NOMO-1 (cell line): ENCODE data around the gene CLNK.

Experiments
- DNase-seq, 2 experiments: peaks; one replicate each; lab custom pipeline; 2025; ENCODE audit not compliant: unreplicated experiment in 2 of 2; lab: John Stamatoyannopoulos, UW

The CLNK gene

DNA sequence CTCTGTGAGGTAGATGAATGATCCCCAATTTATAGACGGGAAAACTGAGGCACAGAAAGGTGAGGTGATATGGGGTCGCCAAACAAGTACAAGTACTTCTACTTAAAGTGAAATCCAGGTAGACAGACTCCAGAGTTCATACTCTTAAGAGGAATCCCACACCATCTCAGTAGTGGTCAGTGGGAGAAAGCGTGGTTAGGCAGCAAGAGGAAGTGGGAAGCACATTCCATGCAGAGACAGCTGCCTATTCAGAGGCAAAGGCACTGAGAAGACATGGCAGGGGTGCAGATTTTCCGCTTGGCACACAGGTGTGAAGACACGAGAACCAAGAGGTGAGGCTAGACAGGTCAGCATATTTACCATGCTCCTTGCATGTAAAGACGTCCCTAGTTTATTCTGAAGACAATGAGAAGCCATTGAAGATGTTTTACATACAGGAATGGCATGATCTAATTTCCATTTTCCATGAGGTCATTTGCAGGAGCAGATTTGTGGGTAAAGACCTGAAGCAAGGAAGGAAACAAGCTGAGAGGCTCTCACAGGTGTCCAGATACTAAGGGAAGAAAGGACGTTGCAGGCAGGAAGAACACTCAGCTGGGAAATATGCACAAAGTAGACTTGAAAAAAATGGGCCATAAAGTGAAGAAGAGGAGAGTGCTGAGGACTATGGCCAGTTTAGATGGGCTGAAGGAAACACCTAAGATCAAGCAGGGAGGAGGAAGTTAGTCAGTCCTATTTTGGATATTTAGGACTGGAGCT is 17.3 kb upstream of the CLNK start:
- no peak for DNase-seq

DNA sequence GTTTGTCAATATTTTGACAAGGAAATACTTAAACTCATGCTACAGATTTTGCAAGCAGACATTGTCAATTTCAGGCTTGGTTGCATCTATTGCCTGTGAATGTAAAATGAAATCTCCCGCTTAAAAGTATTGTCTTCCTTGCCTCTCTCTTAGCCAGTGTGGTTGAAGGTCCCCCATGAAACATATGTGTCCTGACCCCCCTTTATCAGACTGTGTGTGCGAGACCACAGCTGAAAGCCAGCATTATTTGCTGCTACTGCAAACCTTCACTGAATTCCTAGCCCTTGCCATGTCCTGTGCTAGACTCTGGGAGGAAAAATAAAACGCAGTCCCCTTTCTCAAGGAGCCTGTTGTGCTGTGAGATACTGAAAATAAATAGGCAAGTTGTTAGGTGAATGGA is 16.6 kb upstream of the CLNK start:
- no peak for DNase-seq

DNA sequence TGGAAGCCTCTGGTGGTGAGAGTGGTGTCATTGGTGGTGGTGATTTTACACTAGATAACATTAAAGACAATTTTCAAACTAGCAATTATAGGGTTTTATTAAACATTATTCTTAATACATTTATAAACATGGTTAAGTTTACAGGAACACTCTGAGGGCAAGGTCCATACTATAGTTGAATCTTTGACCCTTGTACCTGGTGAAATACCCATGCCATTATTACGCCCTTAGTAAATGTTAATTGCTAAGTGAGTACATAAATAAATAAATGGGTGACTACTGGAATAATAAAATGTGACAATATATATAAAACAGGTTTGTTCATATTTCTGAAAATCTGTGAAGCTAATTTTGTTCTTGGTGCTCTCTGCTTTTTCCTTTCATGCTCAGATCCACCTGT is 13.6 kb upstream of the CLNK start:
- DNase-seq, result no peak

DNA sequence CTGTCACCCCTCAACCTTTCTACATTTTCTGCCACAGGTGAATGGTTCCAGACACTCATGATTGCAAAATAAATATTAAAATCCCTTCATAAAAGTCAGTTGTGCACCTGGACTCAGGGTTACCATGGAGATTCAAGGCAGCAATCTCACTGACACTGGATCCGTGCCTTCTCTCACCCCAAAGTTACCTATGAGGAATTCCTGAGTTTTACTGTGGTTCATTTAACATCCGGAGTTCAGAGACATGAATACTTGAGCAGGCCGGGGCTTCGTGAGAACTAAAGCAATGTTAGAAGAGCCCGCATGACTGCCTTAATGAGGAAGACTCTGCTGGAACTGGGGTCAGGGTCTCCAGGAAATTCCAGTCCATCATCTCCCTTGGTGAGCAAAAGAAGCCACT is 12.5 kb upstream of the CLNK start:
- no peak for DNase-seq

DNA sequence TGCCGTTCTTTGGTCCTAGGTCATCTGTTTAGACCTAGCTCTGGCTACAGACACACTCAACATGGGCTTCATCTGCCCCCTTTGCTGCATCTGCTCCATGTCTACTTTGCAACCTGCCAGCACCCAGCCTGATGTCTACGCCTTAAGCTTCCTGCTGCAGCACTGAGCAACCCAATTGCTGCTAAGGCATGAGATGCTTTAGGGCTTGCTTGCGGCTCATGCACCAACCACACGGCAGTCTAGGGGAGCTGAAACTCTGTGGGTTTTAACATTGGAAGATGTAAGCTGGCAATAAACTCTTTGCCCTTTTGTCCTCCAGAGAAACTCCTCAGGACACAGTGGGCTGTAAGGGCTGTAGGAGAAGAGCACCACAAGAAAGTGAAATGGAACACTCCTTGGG is 11.7 kb upstream of the CLNK start:
- DNase-seq, result no peak

DNA sequence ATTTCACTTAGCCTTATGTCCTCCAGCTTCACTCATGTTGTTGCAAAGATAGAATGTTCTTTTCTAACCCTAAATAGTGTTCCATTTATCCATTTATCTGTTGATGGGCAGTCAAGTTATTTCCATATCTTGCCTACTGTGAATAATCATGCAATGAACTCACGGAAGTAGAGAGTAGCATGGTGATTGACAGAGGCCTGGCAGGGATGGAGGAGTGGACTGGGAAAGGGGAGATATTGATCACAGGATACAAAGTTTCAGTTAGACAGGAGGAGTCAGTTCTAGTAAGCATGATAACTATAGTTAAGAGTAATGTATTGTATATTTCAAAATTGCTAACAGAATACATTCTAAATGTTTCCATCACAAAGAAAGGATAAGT is 10.3 kb upstream of the CLNK start:
- no peak for DNase-seq

DNA sequence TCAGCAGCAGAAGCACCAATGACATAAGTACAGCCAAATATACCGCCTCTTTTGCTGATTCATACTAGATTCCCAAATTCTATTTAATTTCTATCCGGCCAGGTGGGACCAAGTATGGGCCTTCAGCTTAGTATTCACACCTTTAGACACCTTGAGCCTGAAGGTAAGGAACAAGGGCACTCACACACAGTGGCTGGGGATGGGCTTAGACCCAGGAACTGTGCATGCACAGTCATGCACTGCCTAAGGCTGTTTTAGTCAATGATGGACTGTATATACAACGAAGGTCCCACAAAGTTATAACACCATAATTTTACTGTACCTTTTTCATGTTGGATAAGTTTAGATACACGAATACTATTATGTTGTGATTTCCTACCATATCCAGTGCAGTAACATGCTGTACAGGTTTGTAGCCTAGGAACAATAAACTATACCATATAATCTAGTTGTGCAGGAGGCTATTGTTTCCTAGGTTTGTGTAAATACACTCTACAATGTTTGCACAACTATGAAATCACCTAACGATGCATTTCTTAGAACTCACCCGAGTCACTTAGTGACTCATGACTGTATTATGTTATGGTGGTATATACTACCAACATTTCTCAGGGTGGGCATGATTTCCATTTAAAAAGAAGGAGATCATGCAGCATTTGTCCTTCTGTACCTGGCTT is 9.7 kb upstream of the CLNK start:
- DNase-seq, result no peak

DNA sequence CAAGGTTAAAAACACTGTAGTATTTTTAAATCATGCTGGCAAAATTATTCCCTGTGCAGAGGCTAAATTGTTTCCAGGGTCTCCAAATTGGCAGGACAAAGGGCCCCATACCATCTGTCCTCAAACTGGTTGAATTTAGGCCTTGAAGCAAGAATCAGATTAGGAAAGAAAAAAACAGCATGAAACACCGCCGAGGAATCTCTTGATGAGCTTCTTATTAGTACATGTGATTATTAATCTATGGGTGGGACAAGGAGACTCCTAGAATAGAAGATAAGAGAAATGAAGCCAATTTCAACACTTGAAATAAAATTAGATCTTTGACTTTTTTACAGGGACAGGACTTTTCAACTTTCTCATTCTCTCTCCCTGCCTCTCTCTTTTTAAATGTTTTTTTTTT is 7.1 kb upstream of the CLNK start:
- DNase-seq, result no peak

DNA sequence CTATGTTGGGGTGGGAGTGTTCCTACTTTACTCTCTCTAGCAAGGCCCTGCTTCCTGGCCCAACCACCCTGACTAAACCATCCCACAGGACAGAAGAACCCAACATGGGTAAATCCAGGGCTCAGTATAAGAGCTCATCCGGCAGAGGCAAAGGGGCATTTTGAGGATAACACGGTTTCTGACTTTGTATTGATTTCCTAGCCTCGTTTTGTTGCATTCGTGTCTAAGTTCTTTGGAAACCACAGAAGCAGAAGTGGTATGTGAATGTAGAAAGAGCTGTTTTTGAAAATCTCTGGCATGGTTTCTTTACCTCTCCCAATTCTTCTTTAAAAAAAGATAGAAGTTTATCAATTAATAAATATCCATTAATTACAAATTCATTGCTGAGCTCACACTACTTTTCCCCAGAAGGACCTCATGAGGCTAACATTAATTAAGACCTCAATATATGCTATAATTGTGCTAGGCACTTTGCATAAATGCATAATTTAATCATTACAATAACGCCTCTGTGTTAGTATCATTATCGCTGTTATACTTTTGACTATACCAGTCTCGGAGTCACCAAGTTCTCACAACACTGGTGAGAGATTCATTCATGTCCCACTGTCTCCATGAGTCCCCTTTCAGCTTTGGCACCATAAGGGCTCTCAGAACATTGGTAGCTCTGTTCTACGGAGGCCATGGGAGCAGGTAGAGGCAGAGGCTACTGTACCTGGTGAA is 5.8 kb upstream of the CLNK start:
- peak; percentile 43 to 89 for DNase-seq

DNA sequence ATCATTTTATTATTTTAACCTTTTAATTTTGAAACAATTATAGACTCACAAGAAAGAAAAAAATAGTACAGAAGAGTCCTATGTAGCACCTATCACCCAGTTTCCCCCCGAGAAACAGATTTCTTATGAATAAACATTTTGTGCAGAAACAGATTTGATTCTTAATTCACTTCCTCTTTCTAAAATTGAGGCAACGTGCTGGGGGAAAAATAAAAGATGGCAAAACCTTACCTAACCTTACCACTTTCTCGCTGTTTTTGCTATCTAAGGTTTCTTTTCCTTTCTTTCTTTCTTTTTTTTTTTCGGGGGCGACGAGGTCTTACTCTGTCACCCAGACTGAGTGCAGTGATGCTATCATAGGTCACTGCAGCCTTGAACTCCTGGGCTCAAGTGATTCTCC is 4.3 kb upstream of the CLNK start:
- DNase-seq, result peak in 1 of 2 experiments; percentile 62

DNA sequence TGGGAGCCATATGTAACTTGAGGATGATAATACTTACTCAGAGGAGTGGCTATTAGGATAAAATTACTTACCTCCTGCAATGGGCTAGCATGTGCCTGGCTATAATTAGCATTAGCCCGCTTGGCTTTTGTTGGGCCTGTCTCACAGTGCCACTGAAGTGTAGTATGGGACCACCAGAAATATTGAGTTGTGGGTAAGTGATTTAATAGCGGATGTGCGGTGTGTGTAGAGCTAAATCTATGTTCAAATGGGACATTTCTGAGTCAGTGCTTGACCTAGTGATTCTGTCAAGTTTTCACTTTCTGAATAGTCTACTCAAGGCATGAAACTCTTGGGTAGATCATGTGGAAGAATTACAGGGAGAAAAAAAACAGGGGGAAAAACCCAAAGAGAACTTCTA is 3.5 kb upstream of the CLNK start:
- DNase-seq, result no peak

DNA sequence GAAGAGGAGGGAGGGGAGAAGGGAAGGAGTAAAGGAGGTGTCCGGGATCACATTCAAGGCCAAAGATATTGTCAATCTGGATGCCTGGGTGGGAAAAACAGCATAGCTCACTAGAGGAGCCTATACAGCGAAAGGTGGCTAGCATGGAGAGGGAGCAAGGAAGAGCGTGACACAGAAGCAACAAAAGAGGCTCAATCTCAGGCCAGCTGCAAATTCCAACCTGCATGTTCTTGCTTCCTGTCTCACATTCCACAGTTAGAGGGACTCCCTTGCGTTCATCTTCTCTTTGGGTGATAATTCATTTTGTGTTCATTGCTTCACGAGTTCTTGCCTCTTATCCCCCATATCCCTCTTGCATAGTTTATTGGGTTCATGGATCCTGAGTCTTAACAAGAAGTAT is 3.0 kb upstream of the CLNK start:
- DNase-seq, result no peak

DNA sequence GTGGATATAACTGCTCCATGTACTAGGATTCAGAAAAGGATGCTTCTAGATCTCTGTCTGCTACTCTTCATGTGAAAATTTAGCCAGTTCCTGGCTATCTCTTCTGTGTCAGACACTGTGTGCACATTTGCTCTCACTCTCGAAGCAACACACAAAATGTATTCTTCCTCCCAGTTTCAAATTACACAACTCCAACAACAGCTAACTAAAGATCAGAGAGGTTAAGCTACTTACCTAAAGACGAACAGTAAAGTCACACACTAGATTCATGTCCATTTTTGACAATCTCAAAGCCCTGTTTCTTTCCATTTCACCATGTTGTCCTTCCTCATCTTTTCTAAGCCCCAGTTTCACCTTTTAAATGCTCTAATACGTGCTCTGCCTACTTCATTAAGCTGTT is 2.2 kb downstream of the CLNK start:
- DNase-seq, result no peak

DNA sequence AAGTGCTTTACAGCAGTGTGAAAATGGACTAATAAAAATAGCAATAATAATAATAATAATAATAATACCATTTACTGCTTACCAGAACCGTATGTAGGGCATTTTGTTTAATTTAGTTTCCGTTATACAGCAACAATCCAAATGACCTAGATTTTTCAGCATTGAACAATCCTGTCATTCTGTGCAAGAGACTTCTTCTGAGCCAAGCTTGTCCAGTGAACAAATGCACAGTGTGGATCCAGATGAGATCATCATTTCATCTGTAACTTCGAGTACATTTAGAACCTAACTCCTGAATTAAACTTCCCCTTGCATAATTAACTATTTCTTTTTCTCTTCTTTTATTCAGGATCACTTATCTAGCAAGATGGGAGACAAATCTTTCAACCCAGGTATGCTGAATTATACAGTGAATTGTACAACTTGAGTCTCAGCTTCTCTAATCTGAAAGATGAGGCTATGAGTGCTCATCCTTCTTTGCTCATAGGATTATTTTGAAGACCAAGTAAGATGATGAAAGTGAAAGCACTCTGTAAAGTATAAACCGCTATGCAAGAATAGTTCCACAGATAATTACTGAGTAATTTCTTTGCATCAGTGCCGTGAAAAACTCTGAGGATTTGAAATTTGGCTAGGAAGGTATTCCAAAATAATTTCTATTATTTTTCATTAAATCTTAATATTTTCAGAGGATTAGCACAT is 6.6 kb downstream of the CLNK start:
- no peak for DNase-seq

DNA sequence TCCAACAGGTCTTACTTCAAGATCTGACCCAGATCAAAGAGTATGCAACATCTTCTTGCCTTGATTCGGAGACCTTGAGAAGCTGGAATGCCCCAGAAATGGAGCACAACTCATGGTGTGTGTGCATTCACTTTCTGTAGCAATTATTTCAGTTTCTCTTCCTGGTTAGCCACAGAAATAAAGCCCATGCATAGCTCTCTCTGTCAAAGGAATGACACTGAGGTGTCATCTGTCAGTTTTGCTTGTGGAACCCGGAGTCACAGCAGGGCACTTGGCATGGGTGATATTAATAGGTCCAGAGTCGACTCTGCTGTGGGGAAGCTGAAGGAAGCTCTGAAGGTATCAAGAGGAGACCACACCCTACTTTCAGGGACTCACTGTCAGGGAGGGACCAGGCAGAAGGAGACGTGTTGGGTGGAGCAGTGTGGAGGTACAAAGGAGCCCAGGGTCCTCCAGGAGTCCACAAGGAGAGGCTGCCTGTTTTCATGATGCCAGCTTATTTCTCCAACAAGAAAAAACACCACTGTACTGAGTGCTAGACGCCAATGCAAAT is 10.7 kb downstream of the CLNK start:
- peak; percentile 10 for DNase-seq

DNA sequence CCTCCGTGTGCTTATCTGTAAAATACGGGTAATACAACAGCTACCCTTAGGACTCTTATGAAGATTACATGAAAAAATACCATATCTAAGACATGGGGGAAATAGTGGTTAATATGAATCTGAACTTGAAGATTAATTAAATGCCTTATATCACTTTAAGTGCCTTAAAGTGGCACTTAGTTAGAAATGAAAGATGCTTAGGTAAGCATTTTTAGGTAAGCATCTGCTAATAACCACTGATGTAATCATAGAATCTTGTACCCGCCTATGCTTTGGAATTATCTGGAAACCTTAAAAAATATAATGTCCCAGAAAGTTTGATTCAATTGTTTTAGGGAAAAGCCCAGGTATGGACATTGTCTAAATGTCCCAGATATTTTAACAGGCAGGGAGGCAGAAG is 12.2 kb downstream of the CLNK start:
- DNase-seq, result no peak

DNA sequence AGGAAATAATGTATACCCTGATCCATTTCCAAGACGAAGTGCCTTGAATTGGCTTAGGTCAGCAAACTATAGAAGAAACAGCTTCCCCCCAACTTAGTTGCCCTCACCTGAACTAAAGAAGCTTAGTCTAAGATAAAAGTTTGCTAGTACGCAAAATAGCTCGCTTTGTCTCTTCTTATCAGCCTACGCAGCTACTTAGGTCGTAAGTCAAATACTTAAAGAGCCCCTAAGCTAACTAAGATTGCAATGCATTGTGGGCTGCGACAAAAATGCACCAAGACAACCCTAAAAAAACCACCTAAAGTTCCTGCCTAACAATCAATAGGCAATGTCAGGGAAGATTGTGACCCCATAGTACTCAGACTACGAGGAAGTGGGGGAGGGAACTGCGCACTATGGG is 12.8 kb downstream of the CLNK start:
- DNase-seq, result no peak

DNA sequence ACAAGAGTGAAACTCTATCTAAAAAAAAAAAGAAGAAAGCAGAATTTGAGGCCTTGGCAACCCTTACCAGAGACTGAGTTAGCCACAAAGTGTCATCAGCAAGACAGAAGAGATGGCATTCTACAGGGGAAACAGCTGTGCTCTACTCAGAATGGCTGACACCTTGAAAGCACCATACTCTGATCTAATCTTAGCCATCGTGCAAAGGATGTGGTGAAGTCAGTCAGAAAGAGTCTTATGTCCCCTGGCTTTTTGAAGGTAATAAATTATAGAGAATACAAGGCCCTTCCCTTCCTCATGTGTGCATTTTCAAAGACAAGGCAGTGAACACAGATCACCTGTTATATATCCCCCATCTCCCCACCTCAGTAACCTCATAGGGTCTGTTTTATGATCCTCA is 13.2 kb downstream of the CLNK start:
- peak; percentile 10 to 76 for DNase-seq

DNA sequence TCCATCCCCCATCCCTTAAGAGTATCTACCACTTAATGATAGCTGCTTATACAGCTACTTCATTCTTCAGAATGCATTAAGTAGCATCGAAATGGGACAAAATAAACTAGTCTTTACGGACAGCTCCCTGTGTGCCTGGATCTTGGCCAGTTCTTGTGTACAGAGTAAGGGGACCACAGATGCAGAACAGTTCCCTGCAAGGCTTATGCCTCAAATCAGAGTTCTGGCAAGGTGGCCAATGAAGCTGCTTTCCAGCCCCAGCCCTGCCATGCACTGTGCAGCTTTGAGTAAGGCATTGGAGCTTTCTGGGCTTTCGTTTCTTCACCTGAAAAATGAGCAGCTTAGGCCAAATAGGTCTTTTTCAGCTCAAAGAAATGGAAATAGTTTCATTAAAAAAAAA is 14.2 kb downstream of the CLNK start:
- DNase-seq, result no peak

DNA sequence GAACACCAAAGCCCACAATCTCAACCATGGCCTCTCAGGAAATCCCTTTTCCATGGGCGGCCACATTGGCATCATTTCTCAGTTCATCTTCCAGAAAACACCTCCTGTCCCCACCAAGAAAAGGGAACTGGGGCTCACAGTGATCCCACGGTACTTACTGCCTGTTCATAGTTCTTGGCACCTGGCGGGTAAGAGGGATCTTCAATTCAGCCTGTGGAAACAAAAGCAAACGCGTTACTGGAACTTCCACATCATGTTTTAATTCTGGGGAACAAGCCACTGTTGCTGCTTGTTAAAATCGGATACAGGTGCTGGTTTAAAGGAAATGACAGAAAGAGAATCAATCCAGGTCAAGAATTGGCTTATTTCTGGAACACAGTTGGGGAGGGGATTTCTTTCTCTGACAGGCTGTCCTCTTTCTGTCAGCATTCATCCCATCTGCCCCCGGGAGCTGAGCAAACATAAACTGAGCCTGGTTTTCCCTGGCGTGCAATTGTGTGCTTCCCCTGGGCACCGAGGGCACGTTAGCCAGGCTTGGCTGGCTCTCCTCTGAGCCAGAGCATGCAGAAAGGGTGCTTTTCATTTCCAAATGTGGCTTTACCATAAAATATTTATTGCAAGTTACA is 16.8 kb downstream of the CLNK start:
- DNase-seq, result no peak

DNA sequence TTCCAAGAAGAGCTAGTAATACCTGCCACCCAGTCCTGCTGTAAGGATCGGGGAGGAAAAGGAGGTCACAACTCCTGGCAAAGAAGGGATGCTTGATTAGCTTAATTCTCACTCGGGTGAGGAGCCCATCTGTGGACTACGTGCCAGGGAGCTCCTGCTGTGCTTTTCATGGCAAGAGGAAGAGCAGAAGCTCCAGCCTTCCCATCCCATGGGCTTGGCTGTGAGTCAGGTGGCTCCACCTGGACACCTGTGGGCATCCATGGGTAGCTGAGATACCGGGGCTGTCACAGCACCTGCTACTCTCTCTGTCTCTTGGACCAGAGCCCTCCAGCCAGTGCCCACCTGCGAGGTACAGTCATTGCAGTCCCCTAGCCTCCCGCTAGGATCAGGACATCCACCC is 18.0 kb downstream of the CLNK start:
- DNase-seq, result no peak
